Measurements from ENCODE around the gene ZFAND3. TPM values are rescaled to one million over a fixed set of nuclear protein-coding genes. Genes with fewer than 3 reads are reported as not detected.

ZFAND3 gene
- total RNA-seq, 3 donors from 2014 or later, result 34.1 to 53.0 (median 36.0) TPM

DNA sequence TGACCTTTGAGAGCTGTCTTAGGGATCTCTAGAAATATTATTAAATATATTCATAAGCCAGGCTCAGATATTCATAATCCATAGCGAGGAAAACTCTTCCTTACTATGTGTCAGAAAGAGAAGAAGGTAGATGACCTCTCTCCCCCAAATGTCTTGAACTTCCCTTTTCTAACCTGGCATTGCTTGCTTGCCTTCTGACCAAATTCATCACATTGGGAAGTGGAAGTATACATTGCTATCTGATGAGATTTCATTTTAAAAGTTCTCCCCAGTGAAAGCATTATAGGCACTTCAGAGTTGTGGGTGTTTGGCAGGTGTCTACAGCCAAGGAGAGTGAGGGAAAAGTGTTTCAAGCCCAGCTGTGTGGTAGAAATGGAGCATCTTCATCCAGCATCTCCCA, 197.3 kb downstream of the ZFAND3 start:
- H3K9me3 ChIP-seq, result no peaks in the 10 kb centered on the region
- no peaks in the 10 kb centered on the region for H3K36me3 ChIP-seq
- no peak overlapping the region for H3K4me3 ChIP-seq
- H3K4me1 ChIP-seq, result no peaks in the 10 kb centered on the region
- no peaks in the 10 kb centered on the region for H3K27me3 ChIP-seq
- TF ChIP-seq POLR2A (IDR thresholded peaks at IDR 0.05) (no peak), POLR2AphosphoS5 (IDR thresholded peaks at IDR 0.05) (no peak)
- TF ChIP-seq, protein P1, sequence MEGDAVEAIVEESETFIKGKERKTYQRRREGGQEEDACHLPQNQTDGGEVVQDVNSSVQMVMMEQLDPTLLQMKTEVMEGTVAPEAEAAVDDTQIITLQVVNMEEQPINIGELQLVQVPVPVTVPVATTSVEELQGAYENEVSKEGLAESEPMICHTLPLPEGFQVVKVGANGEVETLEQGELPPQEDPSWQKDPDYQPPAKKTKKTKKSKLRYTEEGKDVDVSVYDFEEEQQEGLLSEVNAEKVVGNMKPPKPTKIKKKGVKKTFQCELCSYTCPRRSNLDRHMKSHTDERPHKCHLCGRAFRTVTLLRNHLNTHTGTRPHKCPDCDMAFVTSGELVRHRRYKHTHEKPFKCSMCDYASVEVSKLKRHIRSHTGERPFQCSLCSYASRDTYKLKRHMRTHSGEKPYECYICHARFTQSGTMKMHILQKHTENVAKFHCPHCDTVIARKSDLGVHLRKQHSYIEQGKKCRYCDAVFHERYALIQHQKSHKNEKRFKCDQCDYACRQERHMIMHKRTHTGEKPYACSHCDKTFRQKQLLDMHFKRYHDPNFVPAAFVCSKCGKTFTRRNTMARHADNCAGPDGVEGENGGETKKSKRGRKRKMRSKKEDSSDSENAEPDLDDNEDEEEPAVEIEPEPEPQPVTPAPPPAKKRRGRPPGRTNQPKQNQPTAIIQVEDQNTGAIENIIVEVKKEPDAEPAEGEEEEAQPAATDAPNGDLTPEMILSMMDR (IDR thresholded peaks at IDR 0.05), result no peak
- no peak overlapping the region for H3K27ac ChIP-seq
- intact Hi-C loops (cut with DNase I; ENCODE audit: low total_unique reads), result no loop called here
- no peak for DNase-seq (ENCODE audit: low spot score in 2 of 2)

DNA sequence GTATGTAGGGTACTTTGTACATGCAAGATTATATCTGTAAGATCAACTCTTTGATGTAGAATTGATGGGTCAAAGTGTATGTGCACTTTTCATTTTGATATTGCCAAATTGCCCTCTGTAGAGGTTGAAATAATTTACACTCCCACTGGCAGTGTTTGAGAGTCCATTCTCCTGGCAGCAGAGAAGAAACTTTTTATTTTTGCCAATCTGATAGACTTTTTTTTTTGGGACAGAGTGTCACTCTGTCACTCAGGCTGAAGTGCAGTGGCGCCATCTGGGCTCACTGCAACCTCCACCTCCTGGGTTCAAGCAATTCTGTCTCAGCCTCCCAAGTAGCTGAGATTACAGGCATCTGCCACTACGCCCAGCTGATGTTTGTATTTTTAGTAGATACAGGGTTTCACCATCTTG, 199.2 kb downstream of the ZFAND3 start:
- Histone ChIP-seq H3K4me3 (no peak overlapping the region), H3K27me3 (no peaks in the 10 kb centered on the region), H3K9me3 (no peaks in the 10 kb centered on the region), H3K36me3 (no peaks in the 10 kb centered on the region), H3K27ac (no peak overlapping the region), H3K4me1 (no peaks in the 10 kb centered on the region)
- TF ChIP-seq, protein P1 (IDR thresholded peaks at IDR 0.05), result no peak
- TF ChIP-seq POLR2AphosphoS5 (IDR thresholded peaks at IDR 0.05), result no peak
- no peak for TF ChIP-seq POLR2A (IDR thresholded peaks at IDR 0.05)
- DNase-seq (ENCODE audit: low spot score in 2 of 2), result no peak
- intact Hi-C loops (cut with DNase I; ENCODE audit: low total_unique reads), result no loop called here

DNA sequence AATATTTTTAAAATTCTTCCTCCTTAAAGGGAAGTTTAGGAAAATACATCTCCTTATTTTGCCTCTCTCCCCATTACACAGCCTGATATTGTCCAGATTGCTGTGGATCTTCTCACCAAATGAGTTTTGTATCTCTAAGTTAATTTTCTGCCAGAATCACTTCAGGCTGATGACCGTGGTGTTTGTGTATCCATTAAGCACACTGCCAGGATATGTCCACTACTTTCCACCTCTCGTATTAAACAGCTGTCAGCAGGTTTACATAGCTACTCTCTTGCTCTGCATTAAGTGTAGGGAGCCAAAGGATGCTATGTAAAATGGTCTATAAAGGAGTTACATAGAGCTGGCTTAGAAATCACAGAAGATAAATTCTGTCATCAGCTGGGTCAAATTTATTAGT, 201.1 kb downstream of the ZFAND3 start:
- no peak for DNase-seq (ENCODE audit: low spot score in 2 of 2)
- intact Hi-C loops (cut with DNase I; ENCODE audit: low total_unique reads), result no loop called here
- no peak overlapping the region for H3K27ac ChIP-seq
- no peaks in the 10 kb centered on the region for H3K36me3 ChIP-seq
- no peaks in the 10 kb centered on the region for H3K27me3 ChIP-seq
- TF ChIP-seq, protein P1 (IDR thresholded peaks at IDR 0.05), result no peak
- TF ChIP-seq POLR2A (IDR thresholded peaks at IDR 0.05) (no peak), POLR2AphosphoS5 (IDR thresholded peaks at IDR 0.05) (no peak)
- no peak overlapping the region for H3K4me3 ChIP-seq
- H3K9me3 ChIP-seq, result peaks cover 0 to 9% of the 10 kb centered on the region in 2 donors
- no peaks in the 10 kb centered on the region for H3K4me1 ChIP-seq

DNA sequence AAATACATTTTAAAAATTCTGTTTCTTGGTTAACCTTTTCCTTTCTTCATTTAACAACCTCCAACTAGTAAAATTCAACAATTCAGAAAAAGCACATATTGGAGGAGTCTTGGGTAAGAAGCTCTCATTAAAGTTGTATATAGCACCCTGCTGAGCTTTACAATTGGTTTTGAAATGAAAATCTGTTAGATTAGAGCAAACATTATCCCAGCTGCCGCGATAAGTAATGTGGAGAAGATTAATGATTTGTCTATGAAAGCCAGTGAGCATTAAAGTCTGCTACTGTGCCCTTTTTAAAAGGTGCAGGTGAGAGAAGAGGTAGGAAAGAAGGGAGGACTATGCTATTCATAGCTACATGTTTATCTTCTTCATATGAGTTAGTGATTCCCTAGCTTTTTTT, 201.5 kb downstream of the ZFAND3 start:
- no peak for DNase-seq (ENCODE audit: low spot score in 2 of 2)
- no peaks in the 10 kb centered on the region for H3K36me3 ChIP-seq
- H3K27ac ChIP-seq, result no peak overlapping the region
- H3K9me3 ChIP-seq, result peaks cover 0 to 9% of the 10 kb centered on the region in 2 donors
- TF ChIP-seq POLR2AphosphoS5 (IDR thresholded peaks at IDR 0.05) (no peak), POLR2A (IDR thresholded peaks at IDR 0.05) (no peak)
- TF ChIP-seq, protein P1 (IDR thresholded peaks at IDR 0.05), result no peak
- no peaks in the 10 kb centered on the region for H3K27me3 ChIP-seq
- no peaks in the 10 kb centered on the region for H3K4me1 ChIP-seq
- intact Hi-C loops (cut with DNase I; ENCODE audit: low total_unique reads), result no loop called here
- no peak overlapping the region for H3K4me3 ChIP-seq

DNA sequence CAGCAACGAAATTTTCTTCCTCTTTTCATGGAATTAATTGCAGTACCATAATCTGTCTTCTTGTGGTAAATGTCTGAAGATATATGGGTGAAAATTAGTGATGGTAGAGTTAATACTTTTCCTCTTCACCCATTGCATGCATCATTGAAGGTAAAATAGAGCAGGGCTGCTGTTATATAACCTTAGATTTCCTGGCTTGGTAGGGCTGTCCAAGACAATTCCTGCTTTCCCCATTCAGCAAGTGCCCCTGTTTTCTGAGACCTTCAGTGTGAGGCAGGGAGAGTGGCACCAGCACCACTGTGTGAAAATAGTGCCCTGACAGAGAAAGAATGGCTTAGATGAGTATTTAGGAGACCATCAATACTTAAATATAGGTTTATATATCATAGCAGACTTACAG, 202.0 kb downstream of the ZFAND3 start:
- Histone ChIP-seq H3K36me3 (no peaks in the 10 kb centered on the region), H3K4me1 (no peaks in the 10 kb centered on the region), H3K27ac (no peak overlapping the region), H3K4me3 (no peak overlapping the region), H3K27me3 (no peaks in the 10 kb centered on the region), H3K9me3 (peaks cover 0 to 9% of the 10 kb centered on the region in 2 donors)
- intact Hi-C loops (cut with DNase I; ENCODE audit: low total_unique reads), result no loop called here
- DNase-seq (ENCODE audit: low spot score in 2 of 2), result no peak
- TF ChIP-seq POLR2AphosphoS5 (IDR thresholded peaks at IDR 0.05), result no peak
- TF ChIP-seq, protein P1 (IDR thresholded peaks at IDR 0.05), result no peak
- no peak for TF ChIP-seq POLR2A (IDR thresholded peaks at IDR 0.05)
